Activated T-helper 2 cell treated with anti-CD3 and anti-CD28 coated beads, Interferon-gamma antibody, Interleukin-2, Interleukin-4, amounts not matched to agents 10 μg/mL and 5 μg/mL and 100 μg/mL, durations not matched to agents 14 hours and 24 hours and 36 hours (primary cell): ENCODE measurements around the gene TST. TPM values are rescaled to one million over a fixed set of nuclear protein-coding genes. Genes with fewer than 3 reads are reported as not detected.

Experiments used
- DNase-seq: peaks from one replicate; pipeline ENCODE4 v3.0.0; 2021; ENCODE audit warnings: low spot score
- H3K27ac Mint-ChIP-seq: one replicate; pipeline ENCODE4 v1.8.0; 2021; ENCODE audit warnings: mixed read lengths
- H3K27me3 Mint-ChIP-seq: one replicate; pipeline ENCODE4 v1.8.0; 2021; ENCODE audit warnings: low read depth, mixed read lengths
- H3K36me3 Mint-ChIP-seq: one replicate; pipeline ENCODE4 v1.8.0; 2021; ENCODE audit warnings: low read depth, mixed read lengths
- H3K4me1 Mint-ChIP-seq: one replicate; pipeline ENCODE4 v1.8.0; 2021; ENCODE audit warnings: low read depth, mixed read lengths
- H3K4me3 Mint-ChIP-seq: one replicate; pipeline ENCODE4 v1.8.0; 2021; ENCODE audit warnings: low read depth, mild to moderate bottlenecking, moderate library complexity, mixed read lengths
- H3K9me3 Mint-ChIP-seq: one replicate; pipeline ENCODE4 v1.8.0; 2021; ENCODE audit warnings: mixed read lengths
- intact Hi-C: fragments of 100-400 bp; cut with micrococcal nuclease; formaldehyde crosslinking; loops from one replicate; pipeline ENCODE4 v1.15.1; 2023
- total RNA-seq: library from RNA; stranded (reverse); gene quantifications from 2 replicates; pipeline ENCODE4 v1.2.3, GENCODE V29; 2022

The TST gene
- 13.3 and 15.2 TPM in 2 replicates for total RNA-seq

DNA sequence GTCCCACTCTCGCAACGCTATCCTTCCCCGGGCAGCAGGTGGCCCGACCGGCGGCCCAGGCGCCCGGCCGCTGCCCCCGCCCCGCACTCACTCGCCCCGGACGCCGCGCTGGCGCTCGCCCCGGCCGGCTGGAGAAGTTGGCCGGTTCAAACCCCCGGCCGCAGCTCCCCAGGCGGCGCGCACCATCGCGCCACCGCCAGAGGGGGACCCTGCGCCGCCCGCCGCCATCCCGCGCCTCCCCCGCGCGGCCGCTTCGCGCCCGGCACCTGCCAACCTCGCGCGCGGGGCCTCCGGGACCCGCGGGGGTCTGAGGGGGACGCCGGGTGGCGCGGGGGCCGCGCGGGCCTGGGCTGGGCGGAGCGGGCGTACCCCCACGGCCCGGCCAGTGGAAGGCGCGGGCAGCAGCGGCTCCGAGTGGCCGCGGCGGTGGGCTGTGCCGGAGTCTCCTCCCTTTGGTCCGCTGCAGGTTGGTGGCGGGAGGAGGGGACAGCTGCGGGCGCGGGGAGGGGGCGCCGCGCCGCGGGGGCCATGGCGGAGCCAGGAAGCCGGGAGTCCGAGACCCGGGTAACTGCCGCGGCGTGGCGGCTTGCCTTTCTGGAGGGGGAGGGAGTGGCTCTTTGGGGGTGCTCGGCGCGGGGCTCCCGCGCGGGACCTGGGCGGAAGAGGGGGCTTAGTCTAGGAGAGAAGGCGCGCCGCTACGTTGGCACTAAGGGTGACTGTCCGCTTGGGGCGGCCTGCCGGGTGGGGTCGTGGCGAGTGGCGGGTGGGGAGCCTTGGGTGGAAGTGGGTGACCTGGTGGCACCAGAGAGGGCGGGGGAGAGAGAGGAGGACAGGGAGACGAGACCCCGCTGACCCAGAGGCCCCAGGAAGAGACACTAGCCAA is at the start of gene TST, which contains the start of gene MPST:
Gene TST, minus strand, starts transcription at position 139 of the 883 bp plus-strand sequence. CDS start 715 bp downstream, outside the sequence.
Gene MPST, plus strand, starts transcription at position 434 of the 883 bp plus-strand sequence. Its CDS starts 95 bp downstream, at position 529.
- peak within 1 kb of the TSS; percentile 90 for H3K4me3 Mint-ChIP-seq
- H3K27ac Mint-ChIP-seq = peak within 1 kb of the TSS; percentile 85
- DNase-seq = peak; percentile 44
- H3K27me3 Mint-ChIP-seq = no peaks in the 10 kb centered on the region
- intact Hi-C loops = no loop called here
- peaks cover 3% of the 10 kb centered on the region for H3K36me3 Mint-ChIP-seq
- peaks cover 7% of the 10 kb centered on the region for H3K4me1 Mint-ChIP-seq
- no peaks in the 10 kb centered on the region for H3K9me3 Mint-ChIP-seq

DNA sequence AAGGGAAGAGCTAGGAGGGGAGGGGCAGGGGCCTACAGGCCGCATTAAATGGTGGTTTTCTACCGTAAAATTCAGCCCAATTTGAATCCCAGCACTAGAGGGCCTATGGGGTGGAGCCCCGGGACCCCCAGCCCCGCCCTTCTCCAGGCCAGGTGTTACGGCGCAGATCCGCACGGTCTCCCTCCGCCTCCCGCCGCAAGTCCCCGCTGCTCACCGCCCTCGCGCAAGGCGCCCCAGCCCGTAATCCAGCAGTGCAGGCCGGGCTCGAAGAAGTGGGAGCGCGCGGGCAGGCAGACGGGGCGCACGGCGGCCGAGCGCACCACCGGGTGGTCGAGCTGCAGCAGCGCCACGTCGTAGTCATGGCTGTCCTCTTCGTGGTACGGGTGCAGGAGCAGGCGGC is 49.6 kb upstream of the TST start:
- no peak overlapping the region for H3K27ac Mint-ChIP-seq
- H3K27me3 Mint-ChIP-seq = peaks cover 7% of the 10 kb centered on the region
- no peaks in the 10 kb centered on the region for H3K36me3 Mint-ChIP-seq
- no peaks in the 10 kb centered on the region for H3K4me1 Mint-ChIP-seq
- no peak overlapping the region for H3K4me3 Mint-ChIP-seq
- intact Hi-C loops = no loop called here
- no peaks in the 10 kb centered on the region for H3K9me3 Mint-ChIP-seq
- DNase-seq = no peak

DNA sequence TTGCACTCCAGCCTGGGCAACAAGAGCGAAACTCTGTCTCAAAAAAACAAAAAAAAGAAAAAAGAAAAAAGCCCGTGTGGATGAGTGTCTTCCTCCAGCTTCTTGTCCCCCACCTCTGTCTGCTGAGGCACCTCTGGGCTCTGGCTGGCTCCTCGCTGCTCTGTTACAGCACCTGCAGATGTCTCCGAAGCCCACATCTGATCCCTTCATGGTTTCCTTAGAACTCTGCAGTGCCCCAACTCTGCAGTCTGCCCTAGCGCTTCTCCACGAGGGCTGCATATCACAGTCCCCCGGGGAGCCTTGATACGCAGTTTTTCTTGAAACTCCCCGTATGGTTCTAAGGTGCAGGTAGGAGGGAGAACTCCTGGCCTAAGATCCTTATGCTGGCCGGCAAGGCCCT is 48.2 kb upstream of the TST start:
- Mint-ChIP-seq H3K4me1 (peaks cover 2% of the 10 kb centered on the region), H3K4me3 (no peak overlapping the region), H3K36me3 (no peaks in the 10 kb centered on the region), H3K27ac (no peak overlapping the region), H3K27me3 (peaks cover 7% of the 10 kb centered on the region), H3K9me3 (no peaks in the 10 kb centered on the region)
- intact Hi-C loops = no loop called here
- DNase-seq = no peak

DNA sequence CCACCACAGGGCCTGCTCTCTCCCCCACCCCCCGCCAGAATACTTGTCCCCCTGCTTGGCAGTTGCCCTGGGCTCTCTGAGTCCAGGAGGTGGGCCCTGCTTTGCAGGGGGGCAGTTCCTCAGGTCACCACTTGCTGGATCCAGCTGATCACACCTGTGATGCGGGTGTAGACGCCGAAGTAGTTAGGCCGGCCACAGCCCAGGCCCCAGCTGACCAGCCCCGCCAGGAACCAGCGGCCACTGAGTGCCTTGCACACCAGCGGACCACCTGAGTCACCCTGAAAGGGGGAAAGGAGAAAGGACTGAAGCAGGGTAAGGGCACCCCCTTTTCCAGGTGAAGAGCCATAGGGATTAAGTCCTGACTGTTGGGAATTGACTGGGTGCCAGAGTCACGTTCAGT is 46.7 kb upstream of the TST start:
- no peak for DNase-seq
- Mint-ChIP-seq H3K4me3 (no peak overlapping the region), H3K36me3 (peaks cover 2% of the 10 kb centered on the region), H3K27ac (no peak overlapping the region), H3K9me3 (no peaks in the 10 kb centered on the region), H3K4me1 (peaks cover 8% of the 10 kb centered on the region), H3K27me3 (peaks cover 7% of the 10 kb centered on the region)
- intact Hi-C loops = no loop called here

DNA sequence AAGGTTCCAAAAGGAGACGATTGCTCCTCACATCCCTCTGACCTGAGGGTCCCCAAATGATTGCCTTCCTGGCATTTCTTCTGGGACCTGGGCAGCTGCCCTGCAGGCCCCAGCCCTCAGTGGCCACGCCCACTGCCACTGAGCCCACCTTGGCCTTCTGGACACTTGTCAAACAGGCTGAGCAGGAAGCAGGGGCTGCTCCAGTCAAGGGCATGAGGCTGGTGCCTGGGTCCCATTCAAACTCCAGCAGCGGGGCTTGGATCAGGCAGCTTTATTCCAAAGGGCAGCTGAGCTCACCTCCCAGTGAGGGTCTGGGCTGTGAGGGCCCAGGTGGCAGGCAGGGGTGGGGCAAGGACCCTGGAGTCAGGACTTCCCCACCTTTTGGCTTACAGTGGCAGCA is 45.9 kb upstream of the TST start:
- peaks cover 7% of the 10 kb centered on the region for H3K36me3 Mint-ChIP-seq
- peaks cover 7% of the 10 kb centered on the region for H3K27me3 Mint-ChIP-seq
- H3K4me3 Mint-ChIP-seq = no peak overlapping the region
- H3K27ac Mint-ChIP-seq = no peak overlapping the region
- H3K4me1 Mint-ChIP-seq = peaks cover 14% of the 10 kb centered on the region
- no peaks in the 10 kb centered on the region for H3K9me3 Mint-ChIP-seq
- no peak for DNase-seq
- intact Hi-C loops = no loop called here

DNA sequence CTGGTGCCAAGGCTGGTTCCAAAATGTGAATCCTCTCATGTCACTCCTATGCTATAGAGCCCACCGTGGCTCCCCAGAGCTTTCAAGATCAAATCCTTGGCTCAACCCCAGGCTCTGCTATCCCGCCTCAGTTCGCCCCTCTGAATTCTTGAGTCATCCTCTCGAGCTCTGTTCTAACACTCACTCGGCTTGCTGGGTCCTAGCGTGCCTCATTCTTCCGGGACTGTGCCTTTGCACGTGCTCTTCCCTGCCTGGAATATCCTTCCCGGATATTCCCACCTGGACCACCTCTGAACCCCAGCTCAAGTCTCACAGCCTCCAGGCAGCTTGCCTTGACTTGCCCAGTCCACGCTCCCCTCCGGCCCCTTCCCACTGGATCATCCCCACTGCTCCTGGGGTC is 45.3 kb upstream of the TST start:
- Mint-ChIP-seq H3K27me3 (peaks cover 1% of the 10 kb centered on the region), H3K4me1 (peaks cover 18% of the 10 kb centered on the region), H3K27ac (no peak overlapping the region), H3K4me3 (no peak overlapping the region), H3K36me3 (peaks cover 10% of the 10 kb centered on the region), H3K9me3 (no peaks in the 10 kb centered on the region)
- no peak for DNase-seq
- intact Hi-C loops = no loop called here

DNA sequence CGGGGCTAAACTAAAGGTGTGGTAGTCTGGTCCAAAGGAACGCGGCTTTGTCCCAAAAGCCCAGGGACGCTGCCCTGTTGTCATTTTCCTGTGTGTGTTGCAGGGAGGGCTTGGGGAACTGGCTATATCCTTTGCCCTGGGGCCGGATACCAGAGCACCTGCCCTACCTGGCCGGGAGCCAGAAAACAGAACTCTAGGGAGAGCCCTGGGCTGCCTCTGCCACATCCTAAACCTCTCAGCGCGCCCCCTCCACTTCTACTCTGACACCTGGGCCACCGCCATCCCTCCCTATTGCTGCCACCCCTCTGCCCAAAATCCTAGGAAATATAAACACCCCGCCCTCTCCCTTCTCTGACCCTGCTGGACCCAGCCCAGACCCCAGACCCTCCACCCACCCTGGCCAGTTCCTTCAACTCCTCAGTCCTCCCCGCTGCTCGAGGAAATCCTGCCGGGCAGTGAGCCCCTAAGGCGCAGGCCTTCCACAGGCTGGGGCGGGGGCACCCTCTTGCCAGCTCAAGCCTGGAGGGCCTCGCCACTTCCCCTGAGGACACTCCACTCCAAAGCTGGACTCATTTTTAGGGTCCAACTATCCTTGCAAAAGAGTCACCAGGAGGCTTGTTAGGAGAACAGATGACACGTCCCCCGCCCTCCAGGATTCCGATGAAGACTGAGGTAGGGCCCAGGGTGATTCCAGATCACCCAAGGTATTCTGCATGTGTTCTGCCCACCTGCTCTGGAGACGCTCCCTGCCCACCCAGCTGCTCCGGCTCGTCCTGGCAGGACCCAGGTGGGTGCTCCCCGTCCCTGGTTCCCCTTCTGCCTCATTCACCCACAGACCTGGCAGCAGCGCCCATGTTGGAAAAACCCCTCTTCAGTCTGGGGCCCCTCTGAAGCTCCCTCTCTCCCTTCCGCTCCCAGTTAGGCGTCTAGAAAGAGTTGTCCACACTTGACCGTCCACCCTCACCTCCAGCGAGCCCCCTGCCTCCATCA is 44.5 kb upstream of the TST start:
- Mint-ChIP-seq H3K4me3 (no peak overlapping the region), H3K36me3 (peaks cover 10% of the 10 kb centered on the region), H3K27me3 (no peaks in the 10 kb centered on the region), H3K9me3 (no peaks in the 10 kb centered on the region), H3K4me1 (peaks cover 18% of the 10 kb centered on the region), H3K27ac (no peak overlapping the region)
- intact Hi-C loops = no loop called here
- no peak for DNase-seq

DNA sequence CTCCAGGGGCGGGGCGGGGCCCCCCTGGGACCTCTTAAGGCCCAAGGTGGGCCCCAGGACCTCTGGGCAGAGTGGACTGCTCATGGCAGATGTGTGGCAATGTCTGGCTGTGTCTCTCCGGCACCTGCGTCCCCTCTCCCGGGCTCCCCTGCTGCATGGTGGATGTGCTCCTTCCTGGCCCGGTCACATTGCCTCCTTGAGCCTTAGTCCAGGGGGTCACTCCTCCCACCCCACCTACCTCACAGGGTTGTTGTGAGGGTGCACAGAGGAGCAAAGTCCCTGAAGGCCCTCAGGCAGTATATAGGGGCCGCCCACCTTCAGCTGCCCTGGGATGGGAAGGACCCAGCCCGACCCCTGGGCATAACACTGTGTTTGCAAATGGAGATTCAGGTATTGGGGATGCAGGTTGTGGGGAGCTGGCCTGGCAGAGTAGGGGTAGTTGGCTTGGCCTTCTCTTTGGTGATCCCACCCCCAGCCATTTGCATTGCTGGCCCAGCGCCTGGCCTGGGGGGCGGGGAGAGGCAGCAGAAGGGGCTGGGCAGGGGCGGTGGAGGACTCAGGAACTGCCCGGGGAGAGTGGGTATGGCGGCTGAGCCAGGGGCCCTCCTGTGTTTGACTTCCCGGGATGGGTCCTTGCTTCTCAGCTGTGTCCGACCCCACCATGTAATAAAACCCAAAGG is 43.6 kb upstream of the TST start:
- Mint-ChIP-seq H3K9me3 (no peaks in the 10 kb centered on the region), H3K27ac (no peak overlapping the region), H3K27me3 (no peaks in the 10 kb centered on the region)

DNA sequence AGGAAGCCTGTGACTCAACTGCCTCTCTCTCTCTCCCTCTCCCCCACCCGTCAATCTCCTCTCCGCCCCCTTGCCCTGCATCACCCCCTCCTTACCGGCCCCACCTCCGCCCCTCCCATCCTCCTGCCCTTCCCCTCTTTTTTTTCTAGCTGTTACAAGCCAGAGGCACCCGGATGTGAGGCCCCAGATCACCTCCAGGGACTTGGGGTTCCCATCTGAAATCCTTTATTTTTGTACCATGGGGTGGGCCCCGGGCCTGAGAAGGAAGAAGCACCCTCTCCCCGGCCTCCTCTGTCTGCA is 43.1 kb upstream of the TST start:
- H3K4me1 Mint-ChIP-seq = peaks cover 18% of the 10 kb centered on the region
- no peak for DNase-seq
- intact Hi-C loops = no loop called here
- no peaks in the 10 kb centered on the region for H3K9me3 Mint-ChIP-seq
- no peaks in the 10 kb centered on the region for H3K27me3 Mint-ChIP-seq
- no peak overlapping the region for H3K27ac Mint-ChIP-seq
- peaks cover 15% of the 10 kb centered on the region for H3K36me3 Mint-ChIP-seq
- H3K4me3 Mint-ChIP-seq = no peak overlapping the region

More for the DNA sequence above, 43.6 kb upstream of the TST start:
- Mint-ChIP-seq H3K36me3 (peaks cover 11% of the 10 kb centered on the region), H3K4me3 (no peak overlapping the region), H3K4me1 (peaks cover 18% of the 10 kb centered on the region)
- no peak for DNase-seq
- intact Hi-C loops = no loop called here

DNA sequence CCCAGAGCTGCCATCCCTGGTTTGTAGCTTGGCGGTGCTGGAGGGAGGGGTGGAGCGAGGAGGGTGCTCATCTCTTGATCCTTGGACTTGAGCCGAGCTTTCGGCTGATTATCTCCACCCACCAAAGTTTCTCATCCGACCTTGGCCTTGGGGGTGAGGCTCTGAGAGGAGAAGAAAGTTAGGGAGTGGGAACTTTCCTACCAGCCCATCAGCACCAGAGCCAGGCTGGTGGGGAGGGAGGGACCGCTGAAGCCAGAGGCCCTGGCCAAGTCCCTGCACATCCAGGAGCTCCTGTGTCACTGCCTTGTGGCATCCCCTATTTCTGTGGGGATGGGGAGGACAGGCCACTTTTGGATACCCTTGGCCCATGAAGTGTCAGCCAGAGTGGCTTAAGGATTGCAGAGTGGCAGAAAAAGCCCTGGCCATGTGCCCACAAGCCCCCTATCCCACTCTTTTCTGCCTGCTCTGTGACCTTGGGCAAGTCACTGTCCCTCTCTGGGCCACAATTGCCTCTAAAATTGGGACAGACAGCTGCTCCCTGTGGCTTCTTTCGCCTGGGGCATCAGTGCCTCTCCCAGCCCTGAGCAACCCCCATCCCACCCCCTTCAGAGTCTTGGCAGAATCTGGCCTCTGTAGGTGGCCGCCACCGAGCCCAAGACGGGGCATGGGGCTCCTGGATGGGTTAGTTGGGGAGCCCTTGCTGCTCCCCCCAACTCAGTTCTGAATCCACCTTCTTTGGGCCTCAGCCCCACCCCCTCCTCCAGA is 42.5 kb upstream of the TST start:
- Mint-ChIP-seq H3K36me3 (peaks cover 20% of the 10 kb centered on the region), H3K4me1 (peaks cover 18% of the 10 kb centered on the region), H3K9me3 (no peaks in the 10 kb centered on the region), H3K4me3 (no peak overlapping the region), H3K27ac (no peak overlapping the region), H3K27me3 (no peaks in the 10 kb centered on the region)
- DNase-seq = no peak
- intact Hi-C loops = no loop called here

DNA sequence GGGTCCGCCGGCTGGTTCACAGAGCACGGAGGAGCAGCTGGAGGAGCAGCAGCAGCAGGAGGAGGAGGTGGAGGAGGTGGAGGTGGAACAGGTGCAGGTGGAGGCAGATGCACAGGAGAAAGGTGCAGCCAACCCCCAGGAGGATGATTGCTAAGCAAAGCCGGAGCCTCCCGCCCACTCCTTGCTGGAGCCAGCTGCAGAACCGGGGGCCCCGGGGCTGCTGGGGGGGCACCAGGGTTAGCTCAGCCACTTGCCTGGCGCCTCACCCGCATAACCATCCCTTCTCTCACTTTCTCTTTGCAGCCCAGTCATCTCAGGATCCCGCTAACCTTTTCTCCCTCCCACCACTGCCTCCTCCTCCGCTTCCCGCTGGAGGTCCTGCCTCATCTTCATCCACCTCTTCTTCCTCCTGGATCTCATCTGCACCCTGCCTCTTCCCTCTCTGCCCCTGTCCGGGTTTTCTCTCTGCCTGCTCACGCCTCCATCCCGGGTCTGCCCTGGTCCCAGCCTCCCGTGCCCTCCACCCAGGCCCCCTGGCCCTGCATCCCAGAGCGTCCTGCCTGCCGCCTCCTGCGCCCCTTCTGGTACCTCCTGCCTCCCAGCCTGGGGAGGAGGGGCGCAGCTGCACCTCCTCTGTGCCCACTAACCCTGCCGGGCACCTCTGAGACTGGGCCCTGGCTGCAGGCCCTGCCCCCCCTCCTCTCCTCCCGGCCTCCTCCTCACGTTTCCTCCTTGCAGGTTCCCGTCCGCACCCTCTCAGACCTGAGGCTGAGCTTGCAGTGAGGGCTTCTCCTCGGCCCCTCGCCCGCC is 41.8 kb upstream of the TST start:
- H3K4me1 Mint-ChIP-seq = peaks cover 18% of the 10 kb centered on the region
- H3K9me3 Mint-ChIP-seq = no peaks in the 10 kb centered on the region
- H3K27me3 Mint-ChIP-seq = no peaks in the 10 kb centered on the region
- intact Hi-C loops = no loop called here
- H3K4me3 Mint-ChIP-seq = peak overlapping the region; percentile 68
- peak overlapping the region; percentile 76 for H3K27ac Mint-ChIP-seq
- no peak for DNase-seq
- peaks cover 25% of the 10 kb centered on the region for H3K36me3 Mint-ChIP-seq
